WTC11 (cell line): Measurements from ENCODE around the gene USP26. TPM values are rescaled to one million over a fixed set of nuclear protein-coding genes. Genes with fewer than 3 reads are reported as not detected.

ENCODE experiments used
- ATAC-seq: fragments of 200-7000 bp; cut with Tn5 transposase; 2 replicates; pipeline ENCODE4 v1.10.0; 2021; ENCODE audit warnings: mild to moderate bottlenecking, moderate library complexity
- CTCF ChIA-PET: fragments of 300-600 bp; sonication (Branson Sonifier 250); formaldehyde crosslinking; loops from one replicate; lab custom pipeline; 2021; ENCODE audit warnings: antibody characterized with exemption; lab: Charles Lee
- POLR2A ChIA-PET: fragments of 350-600 bp; sonication (Branson Sonifier 250); formaldehyde crosslinking; loops from one replicate; lab custom pipeline; 2021; ENCODE audit warnings: antibody characterized with exemption; lab: Charles Lee
- DNase-seq: peaks from one replicate; pipeline ENCODE4 v3.0.0; 2021; ENCODE audit warnings: low spot score
- H3K27ac Mint-ChIP-seq: 2 replicates; pipeline ENCODE4 v1.8.0; 2021; ENCODE audit warnings: mixed read lengths
- H3K27me3 Mint-ChIP-seq: 2 replicates; pipeline ENCODE4 v1.8.0; 2021; ENCODE audit warnings: low read depth, mild to moderate bottlenecking, moderate library complexity, mixed read lengths
- H3K36me3 Mint-ChIP-seq: 2 replicates; pipeline ENCODE4 v1.8.0; 2021; ENCODE audit warnings: mixed read lengths
- H3K4me1 Mint-ChIP-seq: 2 replicates; pipeline ENCODE4 v1.8.0; 2022; ENCODE audit warnings: mixed read lengths
- H3K4me3 Mint-ChIP-seq: 2 replicates; pipeline ENCODE4 v1.8.0; 2021; ENCODE audit warnings: mild to moderate bottlenecking, moderate library complexity, mixed read lengths
- H3K9me3 Mint-ChIP-seq: 2 replicates; pipeline ENCODE4 v1.8.0; 2021; ENCODE audit warnings: mixed read lengths
- CBFB ChIP-seq: sonication (generic); formaldehyde crosslinking; IDR thresholded peaks from 2 replicates; pipeline ENCODE4 v1.8.1; 2022; ENCODE audit warnings: mild to moderate bottlenecking, low read depth, missing genetic modification reagents
- EMX1 ChIP-seq: fragments of 250-450 bp; sonication (Bioruptor Pico); IDR thresholded peaks from 2 replicates; pipeline ENCODE4 v1.8.0; 2021; ENCODE audit warnings: mild to moderate bottlenecking
- JAZF1 ChIP-seq: fragments of 250-450 bp; sonication (Bioruptor Pico); IDR thresholded peaks from 2 replicates; pipeline ENCODE4 v1.9.0; 2021; ENCODE audit warnings: moderate library complexity, mild to moderate bottlenecking, inconsistent platforms
- JUN ChIP-seq: sonication (generic); formaldehyde crosslinking; IDR thresholded peaks from 2 replicates; pipeline ENCODE4 v1.8.0; 2023; ENCODE audit warnings: mild to moderate bottlenecking, missing genetic modification reagents
- MYBL2 ChIP-seq: sonication (generic); formaldehyde crosslinking; IDR thresholded peaks from 2 replicates; pipeline ENCODE4 v1.8.1; 2023; ENCODE audit warnings: mild to moderate bottlenecking, moderate library complexity, missing genetic modification reagents
- NFE2L1 ChIP-seq: sonication (generic); formaldehyde crosslinking; IDR thresholded peaks from 2 replicates; pipeline ENCODE4 v1.8.1; 2023; ENCODE audit warnings: missing genetic modification reagents
- OVOL2 ChIP-seq: fragments of 250-450 bp; sonication (Bioruptor Pico); IDR thresholded peaks from 2 replicates; pipeline ENCODE4 v1.9.0; 2021; ENCODE audit warnings: mild to moderate bottlenecking, borderline replicate concordance
- RELA ChIP-seq: sonication (generic); formaldehyde crosslinking; IDR thresholded peaks from 2 replicates; pipeline ENCODE4 v1.8.1; 2022; ENCODE audit warnings: missing genetic modification reagents, mild to moderate bottlenecking, borderline replicate concordance
- RORB ChIP-seq: fragments of 250-450 bp; sonication (Bioruptor Pico); IDR thresholded peaks from 2 replicates; pipeline ENCODE4 v1.9.0; 2021; ENCODE audit warnings: mild to moderate bottlenecking
- SMAD3 ChIP-seq: sonication (generic); formaldehyde crosslinking; IDR thresholded peaks from 2 replicates; pipeline ENCODE4 v1.8.0; 2022; ENCODE audit warnings: missing genetic modification reagents, mild to moderate bottlenecking, borderline replicate concordance
- SOX15 ChIP-seq: fragments of 250-450 bp; sonication (Bioruptor Pico); IDR thresholded peaks from 2 replicates; pipeline ENCODE4 v1.9.0; 2021; ENCODE audit warnings: mild to moderate bottlenecking
- TEAD4 ChIP-seq: sonication (generic); formaldehyde crosslinking; IDR thresholded peaks from 2 replicates; pipeline ENCODE4 v1.8.0; 2022; ENCODE audit warnings: mild to moderate bottlenecking, missing genetic modification reagents
- ZNF138 ChIP-seq: sonication (generic); formaldehyde crosslinking; conservative IDR thresholded peaks from 2 replicates; pipeline ENCODE4 v1.8.1; 2022; ENCODE audit warnings: mild to moderate bottlenecking, moderate library complexity, missing genetic modification reagents
- ZNF219 ChIP-seq: sonication (generic); formaldehyde crosslinking; IDR thresholded peaks from 2 replicates; pipeline ENCODE4 v1.8.0; 2023; ENCODE audit warnings: missing genetic modification reagents, mild to moderate bottlenecking, borderline replicate concordance
- ZNF232 ChIP-seq: sonication (generic); formaldehyde crosslinking; IDR thresholded peaks from 2 replicates; pipeline ENCODE4 v1.8.0; 2022; ENCODE audit warnings: mild to moderate bottlenecking, missing genetic modification reagents
- ZNF416 ChIP-seq: fragments of 250-450 bp; sonication (Bioruptor Pico); IDR thresholded peaks from 2 replicates; pipeline ENCODE4 v1.9.0; 2021; ENCODE audit warnings: mild to moderate bottlenecking, inconsistent platforms
- ZNF671 ChIP-seq: fragments of 250-450 bp; sonication (Bioruptor Pico); IDR thresholded peaks from 2 replicates; pipeline ENCODE4 v1.8.0; 2021; ENCODE audit warnings: mild to moderate bottlenecking
- total RNA-seq: library from RNA; stranded (reverse); gene quantifications from 3 replicates; pipeline ENCODE4 v1.2.3, GENCODE V29; 2021
- TF ChIP-seq, protein P1 (sequence below): sonication (generic); formaldehyde crosslinking; IDR thresholded peaks from 2 replicates; pipeline ENCODE4 v1.8.0; 2022; ENCODE audit warnings: mild to moderate bottlenecking, missing genetic modification reagents
- TF ChIP-seq, protein P2 (sequence below): sonication (generic); formaldehyde crosslinking; conservative IDR thresholded peaks from 2 replicates; pipeline ENCODE4 v1.8.1; 2023; ENCODE audit warnings: mild to moderate bottlenecking, low read depth, missing genetic modification reagents, moderate library complexity
- TF ChIP-seq, protein P3 (sequence below): fragments of 250-450 bp; sonication (Bioruptor Pico); IDR thresholded peaks from 2 replicates; pipeline ENCODE4 v1.8.0; 2021; ENCODE audit warnings: mild to moderate bottlenecking
- TF ChIP-seq, protein P4 (sequence below): sonication (generic); formaldehyde crosslinking; conservative IDR thresholded peaks from 2 replicates; pipeline ENCODE4 v1.8.1; 2022; ENCODE audit warnings: mild to moderate bottlenecking, missing genetic modification reagents
- TF ChIP-seq, protein P5 (sequence below): sonication (generic); formaldehyde crosslinking; IDR thresholded peaks from 2 replicates; pipeline ENCODE4 v1.8.0; 2023; ENCODE audit warnings: mild to moderate bottlenecking, missing genetic modification reagents
- TF ChIP-seq, protein P6 (sequence below): fragments of 250-450 bp; sonication (Bioruptor Pico); IDR thresholded peaks from 2 replicates; pipeline ENCODE4 v2.1.2; 2022; ENCODE audit warnings: mild to moderate bottlenecking, moderate library complexity
- TF ChIP-seq, protein P7 (sequence below): sonication (generic); formaldehyde crosslinking; IDR thresholded peaks from 2 replicates; pipeline ENCODE4 v1.8.1; 2022; ENCODE audit warnings: missing genetic modification reagents, borderline replicate concordance
- TF ChIP-seq, protein P8 (sequence below): sonication (generic); formaldehyde crosslinking; IDR thresholded peaks from 2 replicates; pipeline ENCODE4 v1.8.0; 2022; ENCODE audit warnings: mild to moderate bottlenecking, missing genetic modification reagents

The USP26 gene
- total RNA-seq, 1 experiment from 2014 or later = 0.11 TPM

DNA sequence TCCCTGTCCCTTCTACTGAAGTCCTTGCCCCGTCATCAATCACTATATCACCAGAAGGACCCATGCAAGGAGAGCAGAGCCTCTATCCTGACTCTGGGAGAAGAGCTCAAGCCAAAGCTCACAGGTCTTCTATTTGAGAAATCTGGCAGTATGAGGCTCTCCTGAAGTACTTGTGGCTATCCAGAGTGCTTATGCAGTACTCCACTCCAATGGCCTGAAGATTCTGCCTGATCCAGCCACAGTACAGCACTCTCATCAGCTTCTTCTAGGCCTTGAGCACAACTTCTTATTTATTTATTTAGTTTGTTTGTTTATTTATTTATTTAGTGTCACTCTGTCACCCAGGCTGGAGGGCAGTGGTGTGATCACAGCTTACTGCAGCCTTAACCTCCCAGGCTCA lies 13.0 kb downstream of the USP26 start:
- Mint-ChIP-seq H3K9me3 (no peaks in the 10 kb centered on the region), H3K4me1 (no peaks in the 10 kb centered on the region), H3K27ac (no peak overlapping the region), H3K27me3 (no peaks in the 10 kb centered on the region)
- no peak for ATAC-seq
- no peak for TF ChIP-seq SMAD3 (CRISPR knock-in tag)
- no peak for TF ChIP-seq ZNF416 (CRISPR knock-in tag)
- TF ChIP-seq EMX1 (CRISPR knock-in tag) = no peak
- TF ChIP-seq JAZF1 (CRISPR knock-in tag) = no peak
- no peak for TF ChIP-seq JUN
- no peak for TF ChIP-seq OVOL2 (CRISPR knock-in tag)
- TF ChIP-seq, protein P1, sequence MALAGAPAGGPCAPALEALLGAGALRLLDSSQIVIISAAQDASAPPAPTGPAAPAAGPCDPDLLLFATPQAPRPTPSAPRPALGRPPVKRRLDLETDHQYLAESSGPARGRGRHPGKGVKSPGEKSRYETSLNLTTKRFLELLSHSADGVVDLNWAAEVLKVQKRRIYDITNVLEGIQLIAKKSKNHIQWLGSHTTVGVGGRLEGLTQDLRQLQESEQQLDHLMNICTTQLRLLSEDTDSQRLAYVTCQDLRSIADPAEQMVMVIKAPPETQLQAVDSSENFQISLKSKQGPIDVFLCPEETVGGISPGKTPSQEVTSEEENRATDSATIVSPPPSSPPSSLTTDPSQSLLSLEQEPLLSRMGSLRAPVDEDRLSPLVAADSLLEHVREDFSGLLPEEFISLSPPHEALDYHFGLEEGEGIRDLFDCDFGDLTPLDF (CRISPR knock-in tag) = no peak
- TF ChIP-seq SOX15 = no peak
- no peak for TF ChIP-seq NFE2L1
- TF ChIP-seq, protein P2, sequence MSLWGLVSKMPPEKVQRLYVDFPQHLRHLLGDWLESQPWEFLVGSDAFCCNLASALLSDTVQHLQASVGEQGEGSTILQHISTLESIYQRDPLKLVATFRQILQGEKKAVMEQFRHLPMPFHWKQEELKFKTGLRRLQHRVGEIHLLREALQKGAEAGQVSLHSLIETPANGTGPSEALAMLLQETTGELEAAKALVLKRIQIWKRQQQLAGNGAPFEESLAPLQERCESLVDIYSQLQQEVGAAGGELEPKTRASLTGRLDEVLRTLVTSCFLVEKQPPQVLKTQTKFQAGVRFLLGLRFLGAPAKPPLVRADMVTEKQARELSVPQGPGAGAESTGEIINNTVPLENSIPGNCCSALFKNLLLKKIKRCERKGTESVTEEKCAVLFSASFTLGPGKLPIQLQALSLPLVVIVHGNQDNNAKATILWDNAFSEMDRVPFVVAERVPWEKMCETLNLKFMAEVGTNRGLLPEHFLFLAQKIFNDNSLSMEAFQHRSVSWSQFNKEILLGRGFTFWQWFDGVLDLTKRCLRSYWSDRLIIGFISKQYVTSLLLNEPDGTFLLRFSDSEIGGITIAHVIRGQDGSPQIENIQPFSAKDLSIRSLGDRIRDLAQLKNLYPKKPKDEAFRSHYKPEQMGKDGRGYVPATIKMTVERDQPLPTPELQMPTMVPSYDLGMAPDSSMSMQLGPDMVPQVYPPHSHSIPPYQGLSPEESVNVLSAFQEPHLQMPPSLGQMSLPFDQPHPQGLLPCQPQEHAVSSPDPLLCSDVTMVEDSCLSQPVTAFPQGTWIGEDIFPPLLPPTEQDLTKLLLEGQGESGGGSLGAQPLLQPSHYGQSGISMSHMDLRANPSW (CRISPR knock-in tag) = no peak
- TF ChIP-seq, protein P3, sequence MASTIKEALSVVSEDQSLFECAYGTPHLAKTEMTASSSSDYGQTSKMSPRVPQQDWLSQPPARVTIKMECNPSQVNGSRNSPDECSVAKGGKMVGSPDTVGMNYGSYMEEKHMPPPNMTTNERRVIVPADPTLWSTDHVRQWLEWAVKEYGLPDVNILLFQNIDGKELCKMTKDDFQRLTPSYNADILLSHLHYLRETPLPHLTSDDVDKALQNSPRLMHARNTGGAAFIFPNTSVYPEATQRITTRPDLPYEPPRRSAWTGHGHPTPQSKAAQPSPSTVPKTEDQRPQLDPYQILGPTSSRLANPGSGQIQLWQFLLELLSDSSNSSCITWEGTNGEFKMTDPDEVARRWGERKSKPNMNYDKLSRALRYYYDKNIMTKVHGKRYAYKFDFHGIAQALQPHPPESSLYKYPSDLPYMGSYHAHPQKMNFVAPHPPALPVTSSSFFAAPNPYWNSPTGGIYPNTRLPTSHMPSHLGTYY (CRISPR knock-in tag) = no peak
- TF ChIP-seq TEAD4 = no peak
- no peak for TF ChIP-seq ZNF138 (CRISPR knock-in tag)
- no peak for TF ChIP-seq RORB (CRISPR knock-in tag)
- TF ChIP-seq, protein P4, sequence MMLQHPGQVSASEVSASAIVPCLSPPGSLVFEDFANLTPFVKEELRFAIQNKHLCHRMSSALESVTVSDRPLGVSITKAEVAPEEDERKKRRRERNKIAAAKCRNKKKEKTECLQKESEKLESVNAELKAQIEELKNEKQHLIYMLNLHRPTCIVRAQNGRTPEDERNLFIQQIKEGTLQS (CRISPR knock-in tag) = no peak
- TF ChIP-seq ZNF671 (CRISPR knock-in tag) = no peak
- TF ChIP-seq, all 79 proteins: peak for 0
- no peak overlapping the region for H3K4me3 Mint-ChIP-seq
- POLR2A ChIA-PET = no interaction called here
- no peak for DNase-seq
- H3K36me3 Mint-ChIP-seq = no peaks in the 10 kb centered on the region
- CTCF ChIA-PET = no interaction called here

DNA sequence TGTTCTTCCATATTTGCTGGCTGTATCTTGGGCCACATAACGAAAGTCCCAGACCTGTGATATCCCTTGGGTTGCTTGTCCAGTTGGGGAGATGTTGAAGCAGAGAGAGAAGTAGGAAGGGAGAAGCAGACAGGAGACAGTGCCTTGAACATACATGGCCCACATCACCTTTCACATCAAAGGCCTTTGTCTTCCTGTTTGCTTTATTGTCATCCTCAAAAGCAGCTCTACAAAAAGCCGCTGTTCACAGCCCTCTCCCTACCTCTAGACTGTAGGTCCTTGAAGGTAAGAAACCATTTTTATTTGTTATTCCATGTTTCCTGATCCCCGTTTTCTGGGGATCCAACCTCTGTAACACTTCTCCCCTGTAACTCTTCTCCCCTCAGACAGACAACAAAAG lies 14.9 kb downstream of the USP26 start:
- CTCF ChIA-PET = interaction anchor here (1.2 kb wide), 1 partner anchor 77 kb away, joined by 5 read pairs; no protein-coding TSS in a partner anchor
- POLR2A ChIA-PET = no interaction called here
- Mint-ChIP-seq H3K27ac (no peak overlapping the region), H3K4me3 (no peak overlapping the region), H3K9me3 (peaks cover 5% of the 10 kb centered on the region), H3K36me3 (no peaks in the 10 kb centered on the region), H3K27me3 (no peaks in the 10 kb centered on the region), H3K4me1 (no peaks in the 10 kb centered on the region)
- ATAC-seq = no peak
- DNase-seq = no peak
- TF ChIP-seq, protein P5, sequence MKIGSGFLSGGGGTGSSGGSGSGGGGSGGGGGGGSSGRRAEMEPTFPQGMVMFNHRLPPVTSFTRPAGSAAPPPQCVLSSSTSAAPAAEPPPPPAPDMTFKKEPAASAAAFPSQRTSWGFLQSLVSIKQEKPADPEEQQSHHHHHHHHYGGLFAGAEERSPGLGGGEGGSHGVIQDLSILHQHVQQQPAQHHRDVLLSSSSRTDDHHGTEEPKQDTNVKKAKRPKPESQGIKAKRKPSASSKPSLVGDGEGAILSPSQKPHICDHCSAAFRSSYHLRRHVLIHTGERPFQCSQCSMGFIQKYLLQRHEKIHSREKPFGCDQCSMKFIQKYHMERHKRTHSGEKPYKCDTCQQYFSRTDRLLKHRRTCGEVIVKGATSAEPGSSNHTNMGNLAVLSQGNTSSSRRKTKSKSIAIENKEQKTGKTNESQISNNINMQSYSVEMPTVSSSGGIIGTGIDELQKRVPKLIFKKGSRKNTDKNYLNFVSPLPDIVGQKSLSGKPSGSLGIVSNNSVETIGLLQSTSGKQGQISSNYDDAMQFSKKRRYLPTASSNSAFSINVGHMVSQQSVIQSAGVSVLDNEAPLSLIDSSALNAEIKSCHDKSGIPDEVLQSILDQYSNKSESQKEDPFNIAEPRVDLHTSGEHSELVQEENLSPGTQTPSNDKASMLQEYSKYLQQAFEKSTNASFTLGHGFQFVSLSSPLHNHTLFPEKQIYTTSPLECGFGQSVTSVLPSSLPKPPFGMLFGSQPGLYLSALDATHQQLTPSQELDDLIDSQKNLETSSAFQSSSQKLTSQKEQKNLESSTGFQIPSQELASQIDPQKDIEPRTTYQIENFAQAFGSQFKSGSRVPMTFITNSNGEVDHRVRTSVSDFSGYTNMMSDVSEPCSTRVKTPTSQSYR (CRISPR knock-in tag) = no peak
- TF ChIP-seq, protein P6, sequence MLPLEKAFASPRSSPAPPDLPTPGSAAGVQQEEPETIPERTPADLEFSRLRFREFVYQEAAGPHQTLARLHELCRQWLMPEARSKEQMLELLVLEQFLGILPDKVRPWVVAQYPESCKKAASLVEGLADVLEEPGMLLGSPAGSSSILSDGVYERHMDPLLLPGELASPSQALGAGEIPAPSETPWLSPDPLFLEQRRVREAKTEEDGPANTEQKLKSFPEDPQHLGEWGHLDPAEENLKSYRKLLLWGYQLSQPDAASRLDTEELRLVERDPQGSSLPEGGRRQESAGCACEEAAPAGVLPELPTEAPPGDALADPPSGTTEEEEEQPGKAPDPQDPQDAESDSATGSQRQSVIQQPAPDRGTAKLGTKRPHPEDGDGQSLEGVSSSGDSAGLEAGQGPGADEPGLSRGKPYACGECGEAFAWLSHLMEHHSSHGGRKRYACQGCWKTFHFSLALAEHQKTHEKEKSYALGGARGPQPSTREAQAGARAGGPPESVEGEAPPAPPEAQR = no peak
- TF ChIP-seq CBFB (CRISPR knock-in tag) (no peak), RELA (CRISPR knock-in tag) (no peak), ZNF219 (no peak), MYBL2 (CRISPR knock-in tag) (no peak), ZNF232 (CRISPR knock-in tag) (no peak), NFE2L1 (no peak)
- TF ChIP-seq, protein P7, sequence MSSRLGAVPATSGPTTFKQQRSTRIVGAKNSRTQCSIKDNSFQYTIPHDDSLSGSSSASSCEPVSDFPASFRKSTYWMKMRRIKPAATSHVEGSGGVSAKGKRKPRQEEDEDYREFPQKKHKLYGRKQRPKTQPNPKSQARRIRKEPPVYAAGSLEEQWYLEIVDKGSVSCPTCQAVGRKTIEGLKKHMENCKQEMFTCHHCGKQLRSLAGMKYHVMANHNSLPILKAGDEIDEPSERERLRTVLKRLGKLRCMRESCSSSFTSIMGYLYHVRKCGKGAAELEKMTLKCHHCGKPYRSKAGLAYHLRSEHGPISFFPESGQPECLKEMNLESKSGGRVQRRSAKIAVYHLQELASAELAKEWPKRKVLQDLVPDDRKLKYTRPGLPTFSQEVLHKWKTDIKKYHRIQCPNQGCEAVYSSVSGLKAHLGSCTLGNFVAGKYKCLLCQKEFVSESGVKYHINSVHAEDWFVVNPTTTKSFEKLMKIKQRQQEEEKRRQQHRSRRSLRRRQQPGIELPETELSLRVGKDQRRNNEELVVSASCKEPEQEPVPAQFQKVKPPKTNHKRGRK (CRISPR knock-in tag) = no peak
- TF ChIP-seq, protein P8, sequence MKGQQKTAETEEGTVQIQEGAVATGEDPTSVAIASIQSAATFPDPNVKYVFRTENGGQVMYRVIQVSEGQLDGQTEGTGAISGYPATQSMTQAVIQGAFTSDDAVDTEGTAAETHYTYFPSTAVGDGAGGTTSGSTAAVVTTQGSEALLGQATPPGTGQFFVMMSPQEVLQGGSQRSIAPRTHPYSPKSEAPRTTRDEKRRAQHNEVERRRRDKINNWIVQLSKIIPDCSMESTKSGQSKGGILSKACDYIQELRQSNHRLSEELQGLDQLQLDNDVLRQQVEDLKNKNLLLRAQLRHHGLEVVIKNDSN (CRISPR knock-in tag) = no peak
